Heart left ventricle (tissue), 13 donors: ENCODE data around the gene CA14.

Source experiments
- POLR2A ChIP-seq, 2 donors: fragments of 450-650 bp; IDR thresholded peaks; one replicate each; pipeline ENCODE4 v1.6.1; 2017; ENCODE audit warnings: antibody characterized with exemption in 2 of 2, mild to moderate bottlenecking in 2 of 2, moderate library complexity in 2 of 2
- TF ChIP-seq, protein P1 (sequence below), 12 donors: fragments of 200-600 bp; sonication (generic) in 4 of 12; IDR thresholded peaks; one replicate each; pipeline versions ENCODE4 v1.5.0 to v1.8.0; 2018 to 2022; ENCODE audit warnings: antibody characterized with exemption in 12 of 12, mild to moderate bottlenecking in 5 of 12
- donor health status: ischemic (EF 13 %, LVEDD 7.1; RV severe dilation, severe dysfunction).
- donor health status: DM: no; HTN: yes; CAD: no.
- donor health status: DM: no; HTN: no; CAD: no.
- donor health status: ischemic (EF 25% LVEDD 6.9; RV normal size, moderate dysfunction).
- donor health status: ischemic (EF 25% LVEDD 5.7; RV mildly dilated, moderate dysfunction).
- donor health status: ischemic (EF 35%, LVEDD 5.7; RV mildly dilated, moderate dysfunction).
- donor health status: nonischemic (EF 11% LVEDD 7.7; RV severe dilation, severe dysfunction).
- donor health status: DM: yes; HTN: yes; CAD: no.
- donor health status: PGD.
- donor health status: ischemic (EF 29% LVEDD 5.4; RV normal size, mild dysfunction).
- donor health status: nonischemic (EF 23%, LVEDD 6.1; RV moderate dilation, normal function).

DNA sequence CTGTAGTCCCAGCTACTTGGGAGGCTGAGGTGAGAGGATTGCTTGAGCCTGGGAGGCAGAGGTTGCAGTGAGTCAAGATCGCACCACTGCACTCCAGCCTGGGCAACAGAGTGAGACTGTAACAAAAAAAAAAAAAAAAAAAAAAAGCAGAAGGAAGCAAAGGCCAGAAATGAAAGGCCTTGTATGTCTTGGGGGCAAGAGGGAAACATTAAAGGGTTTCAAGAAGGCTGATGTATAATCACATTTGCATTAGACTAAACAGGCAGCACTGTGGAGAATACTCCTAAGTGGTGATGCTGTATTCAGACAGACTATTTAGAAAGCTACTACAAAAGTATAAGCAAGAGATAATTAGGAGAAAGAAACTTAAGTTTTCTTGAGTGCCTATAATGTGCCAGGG, 32.0 kb upstream of the CA14 start:
- TF ChIP-seq, protein P1, sequence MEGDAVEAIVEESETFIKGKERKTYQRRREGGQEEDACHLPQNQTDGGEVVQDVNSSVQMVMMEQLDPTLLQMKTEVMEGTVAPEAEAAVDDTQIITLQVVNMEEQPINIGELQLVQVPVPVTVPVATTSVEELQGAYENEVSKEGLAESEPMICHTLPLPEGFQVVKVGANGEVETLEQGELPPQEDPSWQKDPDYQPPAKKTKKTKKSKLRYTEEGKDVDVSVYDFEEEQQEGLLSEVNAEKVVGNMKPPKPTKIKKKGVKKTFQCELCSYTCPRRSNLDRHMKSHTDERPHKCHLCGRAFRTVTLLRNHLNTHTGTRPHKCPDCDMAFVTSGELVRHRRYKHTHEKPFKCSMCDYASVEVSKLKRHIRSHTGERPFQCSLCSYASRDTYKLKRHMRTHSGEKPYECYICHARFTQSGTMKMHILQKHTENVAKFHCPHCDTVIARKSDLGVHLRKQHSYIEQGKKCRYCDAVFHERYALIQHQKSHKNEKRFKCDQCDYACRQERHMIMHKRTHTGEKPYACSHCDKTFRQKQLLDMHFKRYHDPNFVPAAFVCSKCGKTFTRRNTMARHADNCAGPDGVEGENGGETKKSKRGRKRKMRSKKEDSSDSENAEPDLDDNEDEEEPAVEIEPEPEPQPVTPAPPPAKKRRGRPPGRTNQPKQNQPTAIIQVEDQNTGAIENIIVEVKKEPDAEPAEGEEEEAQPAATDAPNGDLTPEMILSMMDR (IDR thresholded peaks at IDR 0.05) = no peak
- no peak for TF ChIP-seq POLR2A (IDR thresholded peaks at IDR 0.05)
